Measurements from ENCODE around the gene RHEBL1.

GRCh38 chr12:49034286-49034622, 35.5 kb downstream of the RHEBL1 start:
- TF ChIP-seq USF2 (IDR thresholded peaks at IDR 0.05; ENCODE audit: low read depth, low read length) (no peak), BHLHE40 (IDR thresholded peaks at IDR 0.05; ENCODE audit: low read depth, low read length) (no peak), POLR2A (IDR thresholded peaks at IDR 0.05; ENCODE audit: low read depth, low read length) (no peak), SMC3 (IDR thresholded peaks at IDR 0.05; ENCODE audit: low read depth, low read length) (no peak), CTCF (conservative IDR thresholded peaks at IDR 0.05; ENCODE audit: low read depth, low read length) (no peak), RAD21 (IDR thresholded peaks at IDR 0.05; ENCODE audit: low read length) (no peak), RFX5 (IDR thresholded peaks at IDR 0.05; ENCODE audit: low read depth, low read length) (no peak)

Measured in IMR-90 (cell line).